Testis (tissue), 2 donors: ENCODE measurements around the gene CELF2.

Source experiments
- CTCF ChIP-seq, 3 experiments: fragments of 450-650 bp in 2 of 3; fragments of 200-600 bp in 1 of 3; sonication (generic) in 1 of 3; IDR thresholded peaks; one replicate each; pipeline ENCODE4 v1.5.1; 2016 to 2019; ENCODE audit warnings: antibody characterized with exemption in 3 of 3, mild to moderate bottlenecking in 2 of 3, moderate library complexity in 1 of 3
- POLR2A ChIP-seq: fragments of 450-650 bp; IDR thresholded peaks from one replicate; pipeline ENCODE4 v1.6.1; 2017; ENCODE audit warnings: antibody characterized with exemption, mild to moderate bottlenecking, moderate library complexity

GRCh38 chr10:11177381-11177780, 159.7 kb downstream of the CELF2 start:
- TF ChIP-seq POLR2A, result no peak
- TF ChIP-seq CTCF (IDR thresholded peaks at IDR 0.05), result no peak
